KG1 (cell line): ENCODE results near the gene FYB2.
A peak's percentile ranks its signal among the peaks of the same experiment; 100 is the strongest.

Experiments
- DNase-seq: peaks from one replicate; lab custom pipeline; 2025; lab: John Stamatoyannopoulos, UW

The FYB2 gene

DNA sequence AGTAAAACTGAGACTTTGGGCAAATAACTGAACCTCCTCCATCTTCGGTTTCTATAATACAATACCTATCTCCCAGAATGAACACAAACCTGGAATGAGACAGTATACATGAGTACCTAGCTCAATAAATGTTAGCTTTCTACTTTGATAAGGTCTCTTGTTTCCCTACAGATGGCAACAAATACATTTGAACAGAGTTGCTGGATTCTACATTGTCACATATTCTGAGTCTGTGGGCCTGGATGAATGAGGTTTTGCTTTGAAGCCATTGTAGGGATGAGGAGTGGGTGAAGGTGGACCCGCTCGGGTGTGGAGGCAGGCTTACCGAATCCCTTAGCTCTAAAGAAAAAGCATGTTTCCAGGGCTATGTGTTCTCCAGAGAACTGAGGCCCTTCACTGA lies 13.9 kb upstream of the FYB2 start:
- DNase-seq = no peak

DNA sequence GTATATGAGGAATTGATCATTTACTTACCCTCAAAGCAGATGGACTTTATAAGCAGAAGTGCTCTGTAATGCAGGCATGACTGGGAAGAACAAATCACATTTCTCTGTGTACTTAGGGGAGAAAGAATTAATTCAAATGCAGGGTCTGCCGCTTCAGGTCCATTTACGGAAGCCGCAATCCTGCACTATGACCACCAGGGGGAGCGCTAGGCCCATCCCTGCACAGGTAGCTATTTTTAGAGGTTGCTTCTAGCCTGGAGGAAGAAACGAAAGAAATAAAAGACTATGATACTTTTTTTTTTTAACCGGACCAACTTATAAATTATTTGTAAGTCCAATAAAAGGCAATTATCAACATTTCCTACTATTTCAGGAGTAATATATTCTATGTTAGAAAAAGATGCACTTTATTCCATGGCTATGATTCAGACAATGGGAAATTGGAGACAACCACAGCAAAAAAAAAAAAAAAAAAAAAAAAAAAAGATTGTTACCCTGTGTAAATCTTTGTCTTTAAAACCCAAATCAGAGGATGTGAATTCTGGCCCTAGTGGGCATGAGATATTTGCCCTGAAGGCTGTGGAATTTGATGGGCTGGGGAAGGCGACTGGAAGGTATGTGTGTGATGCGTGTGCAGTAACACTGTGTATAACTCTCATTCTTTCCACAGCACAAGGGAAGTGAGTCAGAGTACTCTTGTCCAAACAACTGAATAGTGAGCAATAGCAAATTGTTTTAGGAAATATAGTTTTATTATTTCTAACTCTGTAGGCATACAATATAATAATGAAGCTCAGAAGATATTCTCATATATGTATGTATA lies 12.9 kb upstream of the FYB2 start:
- DNase-seq = peak; percentile 1

DNA sequence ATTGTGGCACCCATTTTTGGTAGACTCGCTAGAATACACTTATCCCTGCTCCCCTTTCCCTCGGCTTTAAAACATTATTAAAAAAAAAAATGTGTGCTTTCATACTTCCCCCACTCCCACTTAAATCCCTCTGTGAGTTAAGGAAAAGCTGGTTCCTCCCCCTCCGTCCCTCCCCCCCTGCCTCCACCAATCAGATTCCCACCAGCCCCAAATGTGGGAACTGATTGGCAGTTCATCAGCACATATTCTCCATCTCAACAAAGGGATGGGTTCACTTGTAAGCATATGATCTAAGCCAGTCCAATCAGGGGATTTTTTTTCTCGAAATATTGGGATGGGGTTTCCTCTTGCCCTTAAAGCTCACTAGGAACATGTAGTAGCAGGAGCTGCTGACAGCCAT lies 10.8 kb upstream of the FYB2 start:
- DNase-seq = no peak

DNA sequence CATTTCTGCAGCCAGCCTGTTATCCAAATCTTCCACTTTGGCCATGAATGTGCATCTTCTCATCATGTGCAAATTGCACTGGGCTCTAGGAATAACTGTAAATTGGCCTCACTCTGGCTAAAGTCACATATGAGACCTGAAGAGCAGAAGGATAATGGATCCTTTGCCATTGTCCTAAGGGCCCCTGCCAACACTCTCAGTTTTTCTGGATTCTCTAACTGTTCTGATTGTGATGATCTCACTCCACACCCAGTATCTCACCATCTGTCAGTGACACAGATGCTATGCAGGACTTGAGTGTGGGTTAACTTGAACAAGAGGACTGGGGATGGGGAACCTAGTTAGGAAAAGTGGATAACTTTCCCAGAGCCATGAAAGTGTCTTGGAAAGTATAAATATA lies 8.5 kb upstream of the FYB2 start:
- no peak for DNase-seq

DNA sequence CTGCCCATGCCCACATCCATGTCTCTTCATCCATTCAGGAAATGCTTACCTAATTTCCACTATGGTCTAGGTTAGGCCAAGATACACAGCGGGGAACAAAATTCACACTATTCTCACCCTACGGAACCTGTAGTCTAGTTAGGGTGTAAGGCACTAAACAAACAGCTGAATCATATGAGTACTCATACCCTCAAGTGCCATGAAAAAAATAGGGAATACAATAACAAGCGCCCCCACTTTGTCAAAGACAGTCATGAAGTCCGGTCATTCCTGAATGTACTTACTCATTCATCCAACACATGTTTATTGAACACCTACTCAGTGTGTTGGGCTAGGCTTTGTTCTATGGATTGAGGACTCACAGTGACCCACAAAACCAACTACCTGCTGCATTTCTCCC lies 6.2 kb upstream of the FYB2 start:
- no peak for DNase-seq

DNA sequence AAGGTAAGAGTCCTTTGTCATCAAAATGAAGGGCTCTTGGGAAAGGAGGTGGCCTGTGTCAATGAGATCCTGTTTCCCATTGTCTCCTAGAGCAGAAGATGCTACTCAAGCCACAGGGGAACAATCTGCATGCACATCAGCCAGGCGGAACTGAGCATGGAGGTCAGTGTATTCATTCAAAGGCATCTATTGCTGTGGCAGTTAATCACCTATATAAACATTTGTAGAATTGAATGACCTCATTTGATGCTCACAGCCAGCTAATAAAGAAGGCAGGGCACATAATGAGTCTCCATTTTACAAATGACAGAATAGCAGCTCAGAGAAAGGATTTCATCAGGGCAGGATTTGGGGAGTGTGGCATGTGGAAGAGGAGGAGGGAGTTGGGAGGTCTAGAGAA lies 5.7 kb upstream of the FYB2 start:
- DNase-seq = no peak

DNA sequence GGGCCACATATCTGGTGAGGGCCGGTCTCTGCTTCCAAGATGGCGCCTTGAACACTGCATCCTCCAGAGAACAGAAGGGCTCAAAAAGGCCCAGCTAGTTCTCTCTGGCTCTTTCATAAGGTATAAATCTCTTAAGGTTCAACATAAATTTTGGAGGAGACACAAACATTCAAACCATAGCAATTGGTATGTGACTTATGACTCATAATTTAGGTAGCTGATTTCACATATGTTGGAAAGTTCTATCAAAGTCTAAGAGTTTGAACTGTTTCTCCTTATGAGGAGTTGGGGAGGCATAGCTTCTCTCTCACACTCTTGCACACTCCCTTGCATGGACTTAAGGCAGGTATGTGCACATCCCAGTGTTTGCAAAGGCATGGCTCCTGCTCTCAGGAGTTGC lies 5.1 kb upstream of the FYB2 start:
- DNase-seq = no peak

DNA sequence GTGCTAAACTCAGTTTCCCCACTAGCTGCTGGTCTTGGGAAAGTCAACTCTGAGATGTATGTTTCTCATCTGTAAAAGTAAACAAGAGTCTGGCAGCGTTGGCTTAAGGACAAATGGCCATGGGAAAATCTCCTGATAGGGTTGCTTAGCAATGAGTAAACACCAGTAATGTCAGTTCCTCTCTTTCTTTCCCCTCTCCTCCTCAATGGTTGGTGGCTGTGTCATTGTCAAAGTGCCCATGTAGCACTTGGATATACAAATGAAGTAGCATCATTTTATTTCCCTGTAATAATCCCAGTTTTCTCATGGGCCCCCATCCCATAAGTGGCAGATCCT lies 2.2 kb upstream of the FYB2 start:
- no peak for DNase-seq

DNA sequence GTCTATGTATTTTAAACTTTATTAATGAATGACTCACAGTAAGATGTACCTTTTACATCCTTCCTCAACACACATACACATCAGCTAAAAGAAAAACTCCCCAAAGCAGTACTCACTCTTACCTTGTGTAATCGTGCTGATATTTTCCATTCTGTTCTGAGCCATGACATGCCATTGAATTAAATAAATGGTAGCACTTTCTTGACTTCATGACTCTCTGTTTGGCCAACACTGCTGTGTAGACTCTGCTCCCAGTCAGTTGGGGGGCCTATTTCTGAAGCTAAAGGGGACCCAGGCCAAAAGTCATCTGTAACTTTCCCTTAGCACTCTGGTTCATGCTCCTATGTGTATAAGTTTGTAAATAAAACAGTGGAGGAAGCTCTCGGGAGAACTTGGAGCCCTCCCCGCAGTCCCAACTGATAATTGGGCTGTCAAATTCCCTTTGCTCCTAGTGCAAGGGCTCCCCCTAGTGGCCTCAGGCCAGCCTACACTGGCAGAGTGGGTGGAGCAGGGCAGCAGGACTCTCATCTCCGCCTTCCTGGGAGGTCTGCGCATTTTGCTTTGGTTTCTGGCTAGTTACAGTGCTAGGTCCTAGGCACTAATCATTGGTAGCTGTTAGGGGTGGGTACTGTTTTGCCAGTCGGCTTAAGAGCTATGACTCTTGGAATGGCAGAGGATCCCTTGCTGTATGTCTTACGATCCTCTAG lies 1.7 kb upstream of the FYB2 start:
- peak; percentile 6 for DNase-seq

DNA sequence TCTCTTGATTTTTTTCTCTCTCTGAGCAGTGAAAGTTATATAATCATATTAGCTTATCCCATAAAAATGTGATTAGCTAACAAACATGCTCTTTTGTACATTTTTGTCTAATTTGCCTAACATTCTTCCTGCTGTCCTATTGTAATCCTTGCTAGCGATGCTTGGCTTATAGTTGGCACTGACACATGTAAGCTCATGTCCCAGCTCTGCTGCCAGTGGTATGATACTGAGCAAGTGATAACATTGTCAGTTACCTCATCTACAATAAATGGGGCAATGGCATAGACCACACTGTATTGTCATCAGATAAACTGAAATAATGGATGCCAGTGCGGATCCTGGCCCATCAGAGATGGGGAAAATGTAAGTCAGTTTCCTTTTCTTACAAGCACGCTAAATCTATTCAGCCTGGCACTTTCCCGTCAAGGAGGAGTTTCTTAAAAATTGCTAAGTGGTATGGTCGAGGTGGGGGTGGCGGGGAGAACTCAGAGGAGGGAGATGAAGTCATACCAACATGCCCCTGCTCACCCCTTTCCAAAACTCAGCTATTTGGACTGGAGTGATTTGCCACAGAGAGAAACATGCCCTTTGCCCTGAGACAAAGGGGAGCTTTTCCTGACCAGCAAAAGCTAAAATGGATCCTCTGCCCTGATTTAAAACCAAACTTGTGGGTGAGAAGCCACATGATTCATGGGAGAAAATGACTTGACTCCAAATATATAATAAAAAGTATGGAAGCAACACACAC lies 1.3 kb downstream of the FYB2 start:
- no peak for DNase-seq

DNA sequence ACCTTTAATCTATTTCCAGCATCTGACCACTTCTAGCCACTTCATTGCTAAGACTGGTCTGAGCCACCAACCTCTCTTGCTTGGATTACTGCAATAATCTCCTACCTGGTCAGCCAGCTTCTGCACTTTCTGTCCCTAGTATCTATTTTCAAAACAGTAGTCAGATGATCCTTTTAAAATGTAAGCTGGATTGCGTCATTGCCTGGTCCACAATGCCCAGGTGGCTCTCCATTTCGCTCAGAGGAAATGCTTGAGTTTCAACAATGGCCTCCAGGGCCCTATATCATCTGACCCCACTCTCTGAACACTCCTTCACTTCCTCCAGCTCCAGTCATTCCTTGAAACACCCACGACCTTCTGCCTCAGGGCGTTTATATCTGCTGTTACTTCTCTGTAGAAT lies 2.3 kb downstream of the FYB2 start:
- no peak for DNase-seq

DNA sequence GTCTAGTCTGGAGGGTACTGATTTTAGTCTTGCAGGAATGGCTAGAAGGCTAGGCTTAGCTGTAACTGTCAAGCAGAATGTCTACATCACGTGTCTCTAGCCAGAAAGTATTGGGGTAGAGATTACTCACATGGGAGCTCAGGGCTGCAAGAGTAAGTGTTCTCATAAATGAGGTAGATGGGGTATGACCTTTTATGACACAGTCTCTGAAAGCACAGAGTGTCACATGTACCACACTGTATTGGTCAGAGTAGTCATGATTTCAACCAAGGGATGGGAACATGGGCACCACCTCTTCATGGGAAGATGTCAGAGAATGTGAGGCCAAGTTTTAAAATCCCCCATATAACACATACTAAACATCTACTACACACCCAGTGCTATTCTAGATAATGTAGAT lies 2.9 kb downstream of the FYB2 start:
- DNase-seq = no peak

DNA sequence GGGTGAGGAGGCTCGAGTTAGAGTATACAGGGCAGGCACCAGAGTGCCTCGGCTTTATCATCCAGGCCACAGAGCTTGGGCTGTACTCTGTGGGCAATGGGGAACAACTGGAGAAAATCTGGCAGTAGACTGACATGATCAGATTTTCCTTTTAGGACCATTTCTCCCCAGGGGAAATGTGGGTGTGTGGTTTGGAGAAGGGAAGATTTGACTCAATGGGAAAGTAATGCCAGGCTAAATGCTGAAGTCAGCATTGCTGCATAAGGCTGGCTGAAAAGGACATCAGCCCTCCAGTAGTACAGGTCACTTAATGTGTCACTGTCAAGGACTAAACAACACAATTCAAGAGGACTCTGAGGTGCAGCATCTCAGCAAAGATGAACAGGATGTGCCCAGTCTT lies 5.0 kb downstream of the FYB2 start:
- no peak for DNase-seq

DNA sequence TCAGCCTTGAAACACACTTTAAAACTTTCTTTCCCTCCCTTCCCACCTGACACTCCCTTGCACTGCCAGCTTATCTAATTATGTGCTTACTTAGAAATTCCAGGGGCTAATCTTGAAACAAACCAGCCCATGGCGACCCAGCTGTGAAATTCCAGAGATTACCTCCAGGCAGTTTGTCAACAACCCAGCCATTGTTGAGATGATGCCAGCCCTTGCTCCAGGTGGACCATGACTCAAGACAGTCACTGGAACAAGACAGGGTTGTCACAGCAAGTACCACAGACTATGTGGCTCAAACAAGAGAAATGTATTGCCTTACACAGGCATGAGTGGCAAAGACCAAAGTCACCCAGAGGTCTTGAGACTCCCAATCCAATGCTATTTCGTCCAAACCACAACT lies 7.9 kb downstream of the FYB2 start:
- DNase-seq = no peak

DNA sequence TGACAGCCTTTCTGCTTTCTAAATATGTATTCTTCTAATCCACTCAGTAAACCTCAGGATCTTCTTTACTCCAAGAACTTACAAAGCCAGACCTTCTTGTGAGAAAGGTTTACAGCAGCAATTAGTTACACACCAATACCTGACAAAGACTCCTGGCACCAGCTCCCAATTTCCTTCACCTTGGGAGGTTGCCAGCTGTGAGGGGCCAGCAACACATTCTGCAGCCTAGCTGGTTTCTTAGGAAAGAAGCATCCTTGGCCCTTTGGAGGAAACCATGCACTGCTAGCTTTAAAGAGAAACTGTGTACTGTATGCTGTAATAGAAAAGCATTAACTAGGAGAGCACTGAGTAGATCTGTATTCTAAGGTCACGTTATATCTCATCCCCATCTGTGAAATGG lies 10.8 kb downstream of the FYB2 start:
- no peak for DNase-seq

DNA sequence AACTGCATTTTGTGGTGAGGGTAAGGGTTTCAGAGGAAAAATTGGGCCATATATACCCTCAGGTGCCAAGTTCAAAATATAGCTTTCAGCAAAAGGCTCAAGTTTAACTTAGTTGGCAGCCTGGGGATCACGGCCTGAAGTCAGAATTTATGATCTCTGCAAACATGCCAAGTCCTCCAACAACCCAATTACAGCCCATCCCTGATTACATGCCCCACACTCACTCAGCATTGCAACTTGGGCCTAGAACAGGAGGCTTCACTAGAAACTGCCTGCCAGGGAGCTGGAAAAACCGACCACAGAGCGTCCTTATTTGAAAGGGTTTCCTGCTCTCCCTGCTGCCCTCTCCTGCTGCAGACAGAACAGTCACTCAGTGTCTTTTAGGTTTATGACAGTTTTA lies 12.4 kb downstream of the FYB2 start:
- DNase-seq = no peak

DNA sequence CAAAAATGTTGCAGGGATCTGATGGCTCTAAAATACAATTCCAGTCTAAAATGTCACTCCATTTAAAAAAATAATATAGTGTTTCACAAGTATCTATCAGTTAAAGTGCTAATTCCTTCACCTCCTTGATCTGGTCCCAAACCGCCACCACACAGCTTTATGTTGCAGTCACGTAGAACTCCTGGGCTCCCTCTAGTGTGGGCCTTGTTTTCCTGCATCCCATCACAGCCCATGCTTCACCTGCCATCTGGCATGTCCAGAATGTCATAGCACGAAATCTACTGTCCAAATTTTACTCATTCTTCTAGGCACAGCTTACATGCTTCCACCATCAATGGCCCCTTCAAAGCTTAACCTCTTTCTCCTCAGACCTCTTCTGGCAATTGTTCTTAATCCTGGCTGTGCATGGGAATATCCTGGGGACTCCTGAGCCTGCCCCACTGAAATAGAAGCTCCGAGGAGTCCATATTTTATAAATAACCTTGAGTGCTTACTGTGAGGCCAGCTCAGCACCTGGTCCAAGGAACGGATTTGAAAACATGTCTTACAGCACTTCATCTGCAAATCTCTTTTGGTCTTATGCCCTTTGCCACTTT lies 15.5 kb downstream of the FYB2 start:
- no peak for DNase-seq

DNA sequence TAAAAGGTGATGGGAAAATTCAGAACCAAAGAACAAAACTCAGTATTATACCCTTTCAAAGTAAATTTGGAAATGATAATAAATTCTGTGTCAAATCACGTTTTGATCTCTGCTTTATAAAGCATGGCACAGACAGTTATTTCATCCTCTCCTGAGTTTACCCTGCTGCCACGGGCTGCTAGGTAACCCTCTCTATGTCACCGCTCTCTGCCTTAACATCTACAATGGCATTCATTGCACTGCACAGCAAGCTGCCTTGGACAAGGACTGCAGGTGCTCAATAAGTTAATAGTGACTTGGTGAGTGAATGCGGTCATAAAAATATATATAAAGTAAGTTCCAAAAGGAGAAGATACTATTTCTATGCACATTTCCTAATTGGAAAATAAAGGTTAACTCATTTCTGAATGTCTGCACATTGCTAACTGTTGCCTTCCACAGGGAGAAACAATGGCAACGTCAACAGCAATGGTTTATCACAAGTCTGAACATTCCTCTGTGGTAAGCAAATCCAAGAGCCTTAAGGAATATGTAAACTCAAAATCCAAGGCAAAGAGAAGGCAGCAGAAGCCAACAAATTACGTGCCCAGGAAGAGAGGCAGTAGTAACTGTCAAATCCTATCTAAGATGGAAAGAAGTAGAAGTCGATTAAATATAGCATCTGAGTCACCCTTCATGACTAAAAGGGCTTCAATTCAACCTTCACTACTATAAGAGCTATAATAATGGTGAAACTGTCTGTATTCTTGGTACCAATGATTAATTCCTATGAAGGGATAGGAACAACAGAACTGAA lies 19.4 kb downstream of the FYB2 start:
- no peak for DNase-seq

DNA sequence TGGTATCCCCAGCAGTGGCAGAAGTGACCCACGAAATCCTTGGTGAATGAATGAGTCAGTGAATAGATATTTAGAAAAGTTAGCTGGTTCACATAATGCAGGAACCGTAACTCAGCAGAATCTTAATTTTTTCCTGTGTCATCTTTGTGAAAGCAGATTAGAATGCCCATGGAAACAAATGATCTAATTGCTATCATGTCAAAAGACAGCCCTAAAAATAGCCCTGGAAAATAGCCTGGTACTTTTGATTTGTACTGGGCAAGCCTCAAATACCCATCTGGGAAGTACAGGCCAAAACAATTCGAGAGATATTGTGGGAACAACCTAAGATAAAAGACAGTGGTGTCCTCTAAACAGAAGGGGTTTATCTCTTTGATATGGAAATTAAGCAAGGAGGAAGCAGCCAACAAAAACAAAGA lies 21.1 kb downstream of the FYB2 start:
- no peak for DNase-seq

DNA sequence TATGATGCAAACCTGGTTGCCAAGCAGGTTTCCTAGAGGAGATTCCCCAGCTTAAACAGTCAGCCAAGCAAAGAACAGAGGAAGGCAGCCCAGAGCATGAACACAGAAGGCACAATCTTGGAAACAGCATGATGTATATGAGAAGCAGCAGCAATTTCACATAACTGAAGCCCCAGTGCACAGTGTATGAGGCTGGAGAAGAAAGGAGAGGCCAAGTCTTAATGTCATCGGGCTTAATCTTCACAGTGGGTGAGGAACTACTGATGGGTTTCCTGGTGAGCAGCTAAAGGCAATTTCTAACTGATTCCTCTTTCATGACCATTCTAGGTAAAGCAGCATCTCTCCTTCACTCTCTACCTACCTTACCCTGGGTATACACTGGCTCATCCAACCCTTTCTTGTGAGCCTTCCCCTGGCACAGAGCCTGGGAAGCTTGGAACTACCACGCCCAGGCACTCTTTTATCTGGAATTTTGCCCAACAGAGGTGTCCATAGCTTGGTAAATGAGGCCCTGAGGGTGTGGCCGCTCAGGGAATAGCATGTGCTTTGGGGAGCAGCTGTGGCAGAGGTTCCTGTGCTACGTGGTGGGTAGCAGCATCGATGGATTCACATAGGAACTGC lies 22.0 kb downstream of the FYB2 start:
- no peak for DNase-seq

DNA sequence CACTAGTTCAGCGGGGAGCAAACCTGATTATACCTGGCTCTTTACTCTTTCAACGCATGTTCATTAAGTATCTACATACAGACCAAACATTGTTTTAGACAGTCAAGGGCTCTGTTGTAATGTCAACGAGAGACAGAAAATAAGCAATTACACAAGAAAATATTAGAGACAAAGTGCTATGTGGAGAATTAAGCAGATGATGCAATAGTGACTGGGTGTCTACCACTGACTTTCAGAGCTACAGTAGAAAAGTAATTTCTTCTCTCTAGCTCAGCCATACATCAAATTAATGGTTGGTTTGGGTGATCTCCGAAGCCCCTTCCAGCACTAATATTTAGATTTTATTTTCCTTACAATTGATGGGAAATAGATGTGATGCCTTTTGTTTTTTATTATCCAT lies 23.3 kb downstream of the FYB2 start:
- DNase-seq = no peak

DNA sequence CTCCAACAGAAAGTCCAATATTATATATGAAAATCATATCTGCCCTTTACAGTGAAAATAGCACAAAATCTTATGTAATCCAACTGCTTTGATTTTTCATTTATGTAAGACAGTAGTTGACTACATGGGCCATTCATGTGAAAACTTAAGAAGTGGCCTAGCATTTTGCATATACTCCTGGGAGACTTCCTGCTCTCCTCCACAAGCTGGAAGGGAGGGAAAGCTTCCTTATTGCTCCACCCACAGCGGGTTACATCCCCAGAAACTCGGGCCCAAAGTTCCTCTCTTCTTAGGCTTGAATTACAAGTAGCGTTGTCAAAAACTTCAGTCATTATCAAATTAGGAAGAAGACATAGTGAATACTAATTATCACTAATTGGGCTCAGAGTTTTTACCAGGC lies 29.2 kb downstream of the FYB2 start:
- DNase-seq = no peak
